ENCODE results near the gene TREH. TPM values are rescaled to one million over a fixed set of nuclear protein-coding genes. Genes with fewer than 3 reads are reported as not detected.
"Not testable (repeated sequence)": the region's sequence is repeated elsewhere in the genome, so short reads cannot be mapped to it uniquely, and the experiment has no call there.

The TREH gene
- total RNA-seq, 2 donors from 2014 or later = 2.0 TPM; not detected in 1

DNA sequence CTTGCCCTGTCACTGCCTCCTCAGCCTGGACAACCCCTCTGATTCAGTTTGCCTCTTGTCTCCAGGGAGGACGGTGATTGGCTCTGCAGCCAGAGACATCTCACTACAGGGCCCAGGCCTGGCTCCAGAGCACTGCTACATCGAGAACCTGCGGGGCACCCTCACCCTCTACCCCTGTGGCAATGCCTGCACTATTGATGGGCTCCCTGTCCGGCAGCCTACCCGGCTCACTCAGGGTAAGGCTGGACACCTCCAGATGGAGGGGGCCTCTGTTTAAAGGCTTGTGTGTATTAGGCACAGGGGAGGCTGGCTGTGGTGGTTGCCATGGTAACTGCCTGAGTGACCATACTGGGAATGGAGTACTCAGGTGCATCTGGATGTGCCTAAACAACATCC, 63.5 kb downstream of the TREH start:
- intact Hi-C loops (cut with DNase I) = no loop called here
- Histone ChIP-seq H3K4me3 (no peak overlapping the region), H3K27ac (peak overlapping the region in 2 of 4 donors; percentile 6 to 52), H3K27me3 (no peaks in the 10 kb centered on the region), H3K36me3 (replicated peaks in 1 of 2; ENCODE audit: insufficient read depth in 1 of 2, low read depth in 2 of 2) (no peaks in the 10 kb centered on the region), H3K4me1 (peaks cover 61% of the 10 kb centered on the region), H3K9me3 (no peaks in the 10 kb centered on the region)
- peak in 1 of 4 donors; percentile 10 for DNase-seq
- WGBS, 2 donors = 76% methylated on average over 5 of the region's 5 CpGs; no CpG with 5 or more reads in 1 of the 2 donors
- TF ChIP-seq POLR2A (IDR thresholded peaks at IDR 0.05) = no peak
- TF ChIP-seq, protein P1, sequence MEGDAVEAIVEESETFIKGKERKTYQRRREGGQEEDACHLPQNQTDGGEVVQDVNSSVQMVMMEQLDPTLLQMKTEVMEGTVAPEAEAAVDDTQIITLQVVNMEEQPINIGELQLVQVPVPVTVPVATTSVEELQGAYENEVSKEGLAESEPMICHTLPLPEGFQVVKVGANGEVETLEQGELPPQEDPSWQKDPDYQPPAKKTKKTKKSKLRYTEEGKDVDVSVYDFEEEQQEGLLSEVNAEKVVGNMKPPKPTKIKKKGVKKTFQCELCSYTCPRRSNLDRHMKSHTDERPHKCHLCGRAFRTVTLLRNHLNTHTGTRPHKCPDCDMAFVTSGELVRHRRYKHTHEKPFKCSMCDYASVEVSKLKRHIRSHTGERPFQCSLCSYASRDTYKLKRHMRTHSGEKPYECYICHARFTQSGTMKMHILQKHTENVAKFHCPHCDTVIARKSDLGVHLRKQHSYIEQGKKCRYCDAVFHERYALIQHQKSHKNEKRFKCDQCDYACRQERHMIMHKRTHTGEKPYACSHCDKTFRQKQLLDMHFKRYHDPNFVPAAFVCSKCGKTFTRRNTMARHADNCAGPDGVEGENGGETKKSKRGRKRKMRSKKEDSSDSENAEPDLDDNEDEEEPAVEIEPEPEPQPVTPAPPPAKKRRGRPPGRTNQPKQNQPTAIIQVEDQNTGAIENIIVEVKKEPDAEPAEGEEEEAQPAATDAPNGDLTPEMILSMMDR (IDR thresholded peaks at IDR 0.05) = no peak
- ATAC-seq = no peak

DNA sequence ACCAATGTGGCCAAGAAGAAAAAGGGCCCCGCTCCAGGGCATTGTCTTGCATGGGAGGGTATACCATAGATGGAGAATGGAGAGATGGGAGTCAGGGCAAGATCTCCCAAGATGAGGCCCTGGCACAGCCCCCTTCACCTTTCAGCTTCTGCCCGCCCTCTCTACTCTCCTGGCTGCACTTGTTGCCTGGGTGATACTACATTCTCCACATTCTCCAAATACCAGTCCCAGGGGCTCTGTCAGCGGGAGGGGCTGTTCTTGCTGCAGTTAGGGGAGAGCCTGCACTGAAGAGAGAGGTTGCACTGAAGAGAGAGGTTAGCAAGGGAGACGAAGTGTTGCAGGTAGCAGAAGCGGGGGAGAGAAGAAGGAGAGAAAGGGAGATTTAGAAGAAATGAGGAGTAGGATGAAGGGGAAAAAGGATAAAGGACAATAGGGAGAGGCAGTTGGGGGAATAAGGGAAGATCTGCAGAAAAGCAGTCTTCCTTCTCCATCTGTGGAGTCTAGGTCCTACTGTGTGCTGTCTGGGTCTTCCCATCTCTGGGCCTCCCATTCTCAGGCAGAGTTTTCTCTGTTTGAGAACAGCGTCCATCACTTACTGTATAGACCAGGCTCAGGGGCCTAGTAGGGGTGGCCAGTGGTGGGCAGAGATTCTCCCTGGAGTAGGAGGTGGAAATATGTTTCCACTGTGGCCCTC, 64.0 kb downstream of the TREH start:
- Histone ChIP-seq H3K27ac (peak overlapping the region in 2 of 4 donors; percentile 6 to 52), H3K9me3 (no peaks in the 10 kb centered on the region), H3K4me1 (peaks cover 61% of the 10 kb centered on the region), H3K4me3 (no peak overlapping the region), H3K36me3 (replicated peaks in 1 of 2; ENCODE audit: insufficient read depth in 1 of 2, low read depth in 2 of 2) (no peaks in the 10 kb centered on the region), H3K27me3 (no peaks in the 10 kb centered on the region)
- ATAC-seq (peak; percentile 43), DNase-seq (peak in 2 of 4 donors; percentile 49 to 63)
- intact Hi-C loops (cut with DNase I) = no loop called here
- TF ChIP-seq, protein P1 (IDR thresholded peaks at IDR 0.05) = no peak
- TF ChIP-seq POLR2A (IDR thresholded peaks at IDR 0.05) = peak in 2 of 3 donors; percentile 39 to 40
- WGBS, 2 donors = 70 to 76% methylated on average over 6 of the region's 6 CpGs

DNA sequence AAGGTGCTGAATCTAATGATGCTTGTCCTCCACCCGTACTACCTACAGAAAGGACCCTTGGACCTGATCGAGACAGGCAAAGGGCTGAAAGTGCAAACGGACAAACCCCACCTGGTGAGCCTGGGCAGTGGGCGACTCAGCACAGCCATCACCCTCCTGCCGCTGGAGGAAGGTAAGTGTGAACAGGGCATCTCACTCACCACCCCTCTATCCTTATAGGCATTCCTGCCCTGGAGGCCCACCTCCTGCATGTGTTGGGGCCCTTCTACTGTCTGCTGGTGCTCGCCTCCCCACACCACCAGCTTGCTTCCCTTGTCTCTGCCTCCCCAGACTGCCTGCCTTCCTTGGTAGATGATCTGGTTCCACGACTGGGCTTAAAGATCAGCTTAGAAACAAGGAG, 64.9 kb downstream of the TREH start:
- Histone ChIP-seq H3K4me3 (no peak overlapping the region), H3K27me3 (no peaks in the 10 kb centered on the region), H3K27ac (peak overlapping the region in 3 of 4 donors; percentile 20 to 30 (median 26)), H3K36me3 (replicated peaks in 1 of 2; ENCODE audit: insufficient read depth in 1 of 2, low read depth in 2 of 2) (no peaks in the 10 kb centered on the region), H3K9me3 (no peaks in the 10 kb centered on the region), H3K4me1 (peaks cover 67% of the 10 kb centered on the region)
- 82 to 84% methylated on average over 7 of the region's 7 CpGs for whole genome bisulfite sequencing, 2 donors
- ATAC-seq (no peak), DNase-seq (peak in 1 of 4 donors; percentile 5)
- TF ChIP-seq POLR2A (IDR thresholded peaks at IDR 0.05) = no peak
- TF ChIP-seq, protein P1 (IDR thresholded peaks at IDR 0.05) = no peak
- intact Hi-C loops (cut with DNase I) = no loop called here

DNA sequence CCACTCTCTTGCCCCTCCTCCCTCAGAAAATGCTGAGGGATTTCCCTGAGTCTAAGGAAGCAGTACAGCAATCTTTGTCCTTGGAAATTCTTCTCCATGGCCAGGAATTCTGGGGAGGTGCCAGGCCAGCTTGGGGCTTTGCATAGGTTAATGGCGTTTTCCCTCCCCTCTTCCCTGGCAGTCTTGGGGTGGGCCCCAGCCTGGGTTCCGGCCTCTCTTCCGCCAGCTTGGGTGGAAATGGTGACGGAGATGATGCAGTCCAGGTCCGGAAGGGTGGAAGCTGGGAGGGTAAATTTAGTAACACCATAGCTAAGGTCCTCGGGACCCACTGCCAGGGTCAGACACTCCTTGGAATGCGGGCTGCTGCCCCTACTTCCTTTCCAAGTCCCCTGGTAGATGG, 67.1 kb downstream of the TREH start:
- peaks cover 71% of the 10 kb centered on the region for H3K4me1 ChIP-seq
- 53 to 74% methylated on average over 7 of the region's 7 CpGs for WGBS, 2 donors
- no peaks in the 10 kb centered on the region for H3K27me3 ChIP-seq
- ATAC-seq (no peak), DNase-seq (peak in 1 of 4 donors; percentile 25)
- no peak for TF ChIP-seq POLR2A (IDR thresholded peaks at IDR 0.05)
- TF ChIP-seq, protein P1 (IDR thresholded peaks at IDR 0.05) = no peak
- H3K4me3 ChIP-seq = no peak overlapping the region
- H3K27ac ChIP-seq = peak overlapping the region in 2 of 4 donors; percentile 55 to 59
- no peaks in the 10 kb centered on the region for H3K9me3 ChIP-seq
- intact Hi-C loops (cut with DNase I) = no loop called here
- no peaks in the 10 kb centered on the region for H3K36me3 ChIP-seq (replicated peaks in 1 of 2; ENCODE audit: insufficient read depth in 1 of 2, low read depth in 2 of 2)

DNA sequence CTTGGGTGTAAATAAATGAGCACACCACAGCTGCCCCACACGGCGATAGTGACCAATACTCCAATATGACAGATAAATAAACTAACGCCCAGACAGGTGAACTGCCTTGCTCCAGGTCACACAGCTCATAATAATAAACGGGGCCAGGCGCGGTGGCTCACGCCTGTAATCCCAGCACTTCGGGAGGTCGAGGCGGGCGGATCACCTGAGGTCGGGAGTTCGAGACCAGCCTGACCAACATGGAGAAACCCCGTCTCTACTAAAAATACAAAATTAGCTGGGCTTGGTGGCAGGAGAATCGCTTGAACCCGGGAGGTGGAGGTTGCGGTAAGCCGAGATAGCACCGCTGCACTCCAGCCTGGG, 68.0 kb downstream of the TREH start:
- WGBS, 2 donors = 60 to 68% methylated on average over 19 of the region's 19 CpGs
- H3K27me3 ChIP-seq; H3K4me3 ChIP-seq; intact Hi-C loops (cut with DNase I); H3K9me3 ChIP-seq; ATAC-seq; H3K36me3 ChIP-seq (replicated peaks in 1 of 2; ENCODE audit: insufficient read depth in 1 of 2, low read depth in 2 of 2): not testable (repeated sequence)
- Histone ChIP-seq H3K4me1 (peaks cover 68% of the 10 kb centered on the region), H3K27ac (peak overlapping the region in 3 of 4 donors; percentile 38 to 74 (median 57))
- DNase-seq = peak in 2 of 4 donors; percentile 7 to 13

Data from body of pancreas (tissue), 4 donors.